Glutamatergic neuron (in vitro differentiated cells): ENCODE data around the gene SLC37A2. TPM values are rescaled to one million over a fixed set of nuclear protein-coding genes. Genes with fewer than 3 reads are reported as not detected.

Experiments
- DNase-seq: peaks from one replicate; pipeline ENCODE4 v3.0.0; 2022
- H3K27ac Mint-ChIP-seq: one replicate; pipeline ENCODE4 v1.8.0; 2020; ENCODE audit warnings: mild to moderate bottlenecking, mixed read lengths, inconsistent platforms; ENCODE audit not compliant: unreplicated experiment
- H3K27me3 Mint-ChIP-seq: one replicate; pipeline ENCODE4 v1.8.0; 2020; ENCODE audit warnings: mild to moderate bottlenecking, moderate library complexity, mixed read lengths, inconsistent platforms; ENCODE audit not compliant: unreplicated experiment
- H3K36me3 Mint-ChIP-seq: one replicate; pipeline ENCODE4 v1.8.0; 2020; ENCODE audit warnings: mild to moderate bottlenecking, mixed read lengths, inconsistent platforms; ENCODE audit not compliant: unreplicated experiment
- H3K4me1 Mint-ChIP-seq: one replicate; pipeline ENCODE4 v1.8.0; 2020; ENCODE audit warnings: mild to moderate bottlenecking, low read depth, mixed read lengths, inconsistent platforms; ENCODE audit not compliant: unreplicated experiment
- H3K4me3 Mint-ChIP-seq: one replicate; pipeline ENCODE4 v1.8.0; 2020; ENCODE audit warnings: mild to moderate bottlenecking, mixed read lengths, inconsistent platforms; ENCODE audit not compliant: unreplicated experiment
- H3K9me3 Mint-ChIP-seq: one replicate; pipeline ENCODE4 v1.8.0; 2020; ENCODE audit warnings: mild to moderate bottlenecking, moderate library complexity, mixed read lengths, inconsistent platforms; ENCODE audit not compliant: unreplicated experiment
- total RNA-seq: library from RNA; stranded (reverse); fragmentation: NEBNext Ultra II Directional; extraction: Animal tissue kit (Norgen Biotek cat#: 25700); gene quantifications from one replicate; pipeline ENCODE4 v1.2.1, GENCODE V29; 2021; ENCODE audit not compliant: unreplicated experiment
- TF ChIP-seq, protein P1 (sequence below): fragments of 200-600 bp; sonication (generic); IDR thresholded peaks from one replicate; pipeline ENCODE4 v1.5.0; 2021; ENCODE audit not compliant: partially characterized antibody, unreplicated experiment

The SLC37A2 gene
- total RNA-seq, 1 donor from 2014 or later: 0.74 TPM

DNA sequence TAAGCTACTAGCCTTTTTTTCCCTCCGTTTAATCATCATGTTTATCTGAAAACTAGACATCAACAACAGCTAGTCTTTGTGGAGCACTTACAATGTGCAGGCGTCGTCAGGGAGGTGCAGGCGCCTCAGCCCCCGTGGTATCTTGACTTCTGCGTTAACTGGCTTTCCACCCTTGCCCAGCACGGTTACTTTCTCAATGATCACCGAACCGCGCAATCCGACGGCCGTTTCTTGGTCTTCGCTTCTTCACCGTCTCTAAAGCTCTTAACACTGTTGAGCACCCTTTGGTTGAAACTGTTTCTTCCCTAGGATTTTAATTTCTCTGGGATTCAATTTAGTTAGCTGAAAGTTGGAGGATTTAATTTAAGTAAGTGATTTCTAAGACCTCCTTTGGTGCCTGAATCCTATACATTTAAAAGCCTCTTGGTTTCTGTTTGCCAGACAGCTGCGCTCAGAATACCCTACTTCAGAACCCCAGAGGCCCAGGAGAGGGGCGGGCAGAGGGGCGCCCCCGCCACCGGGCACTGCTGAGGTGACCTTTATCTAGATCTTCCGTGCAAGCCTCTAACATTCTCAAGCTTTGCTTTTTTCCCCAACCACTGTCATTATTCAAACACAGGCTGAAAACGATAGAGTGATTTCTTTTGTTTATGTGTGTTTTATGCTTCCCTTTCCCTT is 66.3 kb downstream of the SLC37A2 start:
- Mint-ChIP-seq H3K9me3 (peaks cover 1% of the 10 kb centered on the region), H3K36me3 (no peaks in the 10 kb centered on the region), H3K4me3 (no peak overlapping the region), H3K27ac (no peak overlapping the region), H3K27me3 (peaks cover 2% of the 10 kb centered on the region), H3K4me1 (no peaks in the 10 kb centered on the region)
- DNase-seq: no peak
- TF ChIP-seq, protein P1, sequence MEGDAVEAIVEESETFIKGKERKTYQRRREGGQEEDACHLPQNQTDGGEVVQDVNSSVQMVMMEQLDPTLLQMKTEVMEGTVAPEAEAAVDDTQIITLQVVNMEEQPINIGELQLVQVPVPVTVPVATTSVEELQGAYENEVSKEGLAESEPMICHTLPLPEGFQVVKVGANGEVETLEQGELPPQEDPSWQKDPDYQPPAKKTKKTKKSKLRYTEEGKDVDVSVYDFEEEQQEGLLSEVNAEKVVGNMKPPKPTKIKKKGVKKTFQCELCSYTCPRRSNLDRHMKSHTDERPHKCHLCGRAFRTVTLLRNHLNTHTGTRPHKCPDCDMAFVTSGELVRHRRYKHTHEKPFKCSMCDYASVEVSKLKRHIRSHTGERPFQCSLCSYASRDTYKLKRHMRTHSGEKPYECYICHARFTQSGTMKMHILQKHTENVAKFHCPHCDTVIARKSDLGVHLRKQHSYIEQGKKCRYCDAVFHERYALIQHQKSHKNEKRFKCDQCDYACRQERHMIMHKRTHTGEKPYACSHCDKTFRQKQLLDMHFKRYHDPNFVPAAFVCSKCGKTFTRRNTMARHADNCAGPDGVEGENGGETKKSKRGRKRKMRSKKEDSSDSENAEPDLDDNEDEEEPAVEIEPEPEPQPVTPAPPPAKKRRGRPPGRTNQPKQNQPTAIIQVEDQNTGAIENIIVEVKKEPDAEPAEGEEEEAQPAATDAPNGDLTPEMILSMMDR: no peak

DNA sequence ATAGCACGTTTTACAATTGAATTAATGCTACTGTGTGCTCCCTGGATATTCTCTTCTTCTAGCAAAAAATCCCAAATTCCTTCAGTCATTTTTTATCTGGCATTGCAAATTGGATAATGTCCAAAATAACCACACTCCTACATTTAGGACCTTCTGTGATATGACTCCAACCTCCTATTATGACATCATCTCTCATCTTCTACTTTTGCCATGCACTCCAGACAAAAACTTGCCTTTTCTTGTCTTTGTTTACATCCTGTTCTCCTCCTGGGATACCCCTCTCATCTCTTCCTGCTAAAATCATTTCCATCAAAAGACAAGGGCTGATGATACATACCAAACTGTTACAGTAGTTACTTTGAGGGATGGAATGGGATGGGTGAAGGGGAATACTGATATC is 69.0 kb downstream of the SLC37A2 start:
- TF ChIP-seq, protein P1: no peak
- Mint-ChIP-seq H3K4me1 (no peaks in the 10 kb centered on the region), H3K27ac (no peak overlapping the region), H3K4me3 (no peak overlapping the region), H3K36me3 (no peaks in the 10 kb centered on the region), H3K9me3 (no peaks in the 10 kb centered on the region), H3K27me3 (peaks cover 2% of the 10 kb centered on the region)
- no peak for DNase-seq

DNA sequence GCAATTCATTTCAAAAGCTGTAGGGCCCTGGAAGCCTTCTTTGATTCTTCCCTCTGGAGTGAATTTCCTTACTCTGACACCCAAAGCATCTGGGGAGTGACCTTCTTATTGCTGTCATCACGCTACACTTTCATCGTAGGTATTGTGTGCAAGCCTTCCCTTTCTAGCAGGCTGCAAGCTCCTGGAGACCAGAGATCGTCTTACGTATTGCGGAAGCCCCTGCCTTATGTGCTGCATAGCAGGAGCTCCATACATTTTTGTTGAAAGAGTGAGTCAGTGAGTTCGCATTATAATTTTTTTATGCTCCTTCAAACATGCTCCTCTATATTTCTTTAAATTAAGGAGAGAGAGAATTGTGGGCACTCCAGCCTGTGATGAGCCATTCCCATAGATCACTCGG is 69.5 kb downstream of the SLC37A2 start:
- Mint-ChIP-seq H3K27me3 (peaks cover 2% of the 10 kb centered on the region), H3K4me3 (no peak overlapping the region), H3K9me3 (no peaks in the 10 kb centered on the region), H3K4me1 (no peaks in the 10 kb centered on the region), H3K27ac (no peak overlapping the region), H3K36me3 (no peaks in the 10 kb centered on the region)
- TF ChIP-seq, protein P1: no peak
- no peak for DNase-seq

DNA sequence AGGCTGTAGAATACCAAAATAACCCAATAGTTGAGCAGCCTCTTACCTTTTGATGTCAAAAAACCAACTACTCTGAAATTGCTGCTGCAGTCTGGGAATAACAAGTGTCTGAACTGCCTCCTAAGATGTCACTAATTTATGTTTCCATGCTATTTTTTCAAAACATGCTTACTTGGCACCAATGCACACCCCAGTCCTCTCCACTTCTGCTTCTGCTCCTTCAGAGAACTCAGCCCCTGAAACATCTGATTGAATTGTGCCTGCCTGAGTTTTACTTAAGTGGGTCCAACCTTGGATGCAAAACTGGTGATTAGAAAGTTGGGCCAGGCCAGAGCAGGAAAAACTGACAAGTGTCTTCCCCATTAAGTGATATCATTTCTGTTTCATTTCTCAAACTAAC is 72.9 kb downstream of the SLC37A2 start:
- H3K4me3 Mint-ChIP-seq: no peak overlapping the region
- no peaks in the 10 kb centered on the region for H3K36me3 Mint-ChIP-seq
- TF ChIP-seq, protein P1: no peak
- peaks cover 10% of the 10 kb centered on the region for H3K27me3 Mint-ChIP-seq
- DNase-seq: no peak
- H3K27ac Mint-ChIP-seq: no peak overlapping the region
- H3K9me3 Mint-ChIP-seq: no peaks in the 10 kb centered on the region
- peaks cover 7% of the 10 kb centered on the region for H3K4me1 Mint-ChIP-seq

DNA sequence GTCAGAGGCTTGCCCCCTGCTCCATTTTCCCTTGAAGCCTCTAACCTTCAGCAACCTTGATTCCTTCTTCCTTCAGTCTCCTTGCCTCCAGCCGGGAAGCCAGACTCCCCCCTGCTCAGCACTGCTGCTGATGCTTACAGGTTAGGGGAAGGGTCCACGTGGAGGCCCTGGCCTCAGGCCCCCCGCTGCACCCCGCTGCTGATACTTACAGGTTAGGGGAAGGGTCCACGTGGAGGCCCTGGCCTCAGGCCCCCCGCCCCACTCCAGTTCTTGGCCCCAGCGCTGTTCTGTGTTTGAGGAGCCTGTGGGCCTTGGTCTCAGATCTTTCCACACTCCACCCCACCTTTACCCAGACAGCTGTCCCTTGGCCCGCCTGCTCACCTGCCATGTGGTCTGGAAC is 75.9 kb downstream of the SLC37A2 start:
- Mint-ChIP-seq H3K4me3 (no peak overlapping the region), H3K4me1 (peaks cover 12% of the 10 kb centered on the region), H3K27ac (no peak overlapping the region), H3K9me3 (peaks cover 3% of the 10 kb centered on the region), H3K36me3 (no peaks in the 10 kb centered on the region), H3K27me3 (peaks cover 12% of the 10 kb centered on the region)
- TF ChIP-seq, protein P1: no peak
- no peak for DNase-seq
